GM18507 (cell line): ENCODE data around the gene SAA2.
A peak's percentile ranks its signal among the peaks of the same experiment; 100 is the strongest.
"Not testable (repeated sequence)": the region's sequence is repeated elsewhere in the genome, so short reads cannot be mapped to it uniquely, and the experiment has no call there.

Experiments
- DNase-seq: peaks from one replicate; pipeline ENCODE4 v3.0.0; 2011; ENCODE audit warnings: low read depth; ENCODE audit not compliant: insufficient read length; ENCODE audit errors: extremely low spot score
- FAIRE-seq: peaks from 2 replicates; lab custom pipeline; 2011; peaks lifted over from hg19 to GRCh38; lab: Jason Lieb, UNC

SAA2 gene

DNA sequence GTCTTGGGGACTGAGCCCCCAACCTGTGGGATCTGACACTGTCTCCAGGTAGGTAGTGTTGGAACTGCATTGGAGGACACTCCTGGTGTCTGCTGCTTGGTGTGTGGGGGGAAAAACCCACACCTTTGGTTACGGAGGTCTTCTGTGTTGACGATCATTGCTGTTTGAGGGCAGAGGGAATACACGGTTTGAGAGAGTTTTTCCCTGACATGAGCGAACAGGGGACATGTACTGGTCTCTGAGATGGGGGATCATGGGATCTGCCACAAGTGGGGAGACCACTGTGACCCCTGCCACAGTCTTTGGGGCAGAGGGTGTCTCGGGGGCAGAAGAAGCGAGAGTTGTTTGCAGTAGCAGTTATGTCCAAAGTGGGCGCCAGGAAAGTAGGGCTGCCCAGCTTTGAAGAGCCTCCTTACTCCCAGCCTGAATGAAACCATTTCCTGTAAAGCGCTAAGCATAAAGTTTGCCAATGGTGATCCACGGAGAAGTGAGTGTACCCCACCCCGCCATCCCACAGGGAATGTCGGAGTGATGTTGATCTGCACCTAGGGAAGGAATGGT is 5.4 kb upstream of the SAA2 start:
- FAIRE-seq, result no peak
- no peak for DNase-seq

DNA sequence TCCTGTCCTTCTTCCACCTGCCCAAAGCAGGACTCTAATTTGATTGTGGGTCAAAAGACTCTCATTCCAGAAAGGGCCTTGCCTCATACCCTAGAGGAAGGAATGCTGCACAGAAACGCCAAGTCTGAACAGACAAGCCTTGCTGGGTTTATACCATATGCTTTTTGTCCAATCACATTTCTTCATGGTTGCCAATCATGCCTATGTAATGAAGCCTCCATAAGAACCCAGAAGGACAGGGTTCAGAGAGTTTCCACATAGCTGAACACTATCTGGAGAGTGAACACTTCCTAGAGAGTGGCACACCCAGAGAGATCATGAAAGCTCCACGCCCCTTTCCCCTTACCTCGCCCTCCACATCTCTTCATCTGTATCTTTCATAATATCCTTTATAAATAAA is 4.8 kb upstream of the SAA2 start:
- FAIRE-seq, result no peak
- DNase-seq, result no peak

DNA sequence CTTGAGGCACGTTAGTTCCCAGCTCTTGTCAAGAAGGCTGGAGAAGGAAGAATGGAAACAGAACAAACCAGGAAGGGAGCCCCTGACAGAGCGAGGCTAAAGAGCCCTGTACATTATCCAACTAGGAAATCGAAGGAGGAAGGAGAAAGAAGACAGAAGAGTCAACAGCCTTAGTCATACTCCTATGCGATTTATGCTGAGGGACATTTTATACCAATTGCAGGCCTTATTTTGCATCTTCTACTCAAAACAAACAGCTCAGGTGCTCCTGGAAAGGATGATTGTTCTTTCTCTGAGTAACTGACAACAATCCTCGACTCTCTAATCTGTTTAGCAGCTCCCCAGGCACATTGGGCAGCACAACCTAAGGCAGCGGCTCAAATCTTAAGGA is 1.3 kb downstream of the SAA2 start:
- FAIRE-seq, DNase-seq: not testable (repeated sequence)

DNA sequence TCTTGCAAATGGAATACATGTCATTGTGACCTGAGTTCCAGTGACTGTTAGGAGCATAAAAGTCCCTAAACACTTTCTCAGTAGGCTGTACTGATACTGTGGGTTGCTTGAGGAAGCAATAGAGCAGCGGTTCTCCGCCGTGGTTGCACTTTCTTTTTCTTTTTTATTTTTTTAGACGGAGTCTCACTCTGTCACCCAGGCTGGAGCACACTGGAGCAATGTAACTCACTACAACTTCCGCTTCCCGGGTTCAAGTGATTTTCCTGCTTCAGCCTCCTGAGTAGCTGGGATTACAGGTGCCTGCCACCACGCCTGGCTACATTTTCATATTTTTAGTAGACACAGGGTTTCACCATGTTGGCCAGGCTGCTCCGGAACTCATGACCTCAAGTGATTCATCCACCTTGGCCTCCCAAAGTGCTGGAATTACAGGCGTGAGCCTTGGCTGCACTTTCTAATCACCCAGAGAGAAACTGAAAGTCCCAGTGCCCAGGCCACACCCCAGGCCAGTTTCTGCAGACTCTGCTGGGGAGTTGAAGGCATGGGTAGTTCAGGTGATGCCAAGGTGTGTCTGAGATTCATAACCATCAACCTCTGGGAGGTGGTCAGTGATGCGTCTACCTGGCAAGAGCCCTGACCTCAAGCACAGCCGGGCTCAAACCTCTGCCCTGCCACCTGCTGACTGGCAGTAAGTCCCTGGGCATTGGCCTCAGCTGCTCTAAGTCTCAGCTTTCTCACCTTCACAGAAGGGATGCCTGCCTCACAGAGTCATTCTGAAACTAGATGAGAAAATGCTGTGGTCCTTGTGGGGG is 1.9 kb downstream of the SAA2 start:
- FAIRE-seq, result peak; percentile 97
- DNase-seq, result not testable (repeated sequence)

DNA sequence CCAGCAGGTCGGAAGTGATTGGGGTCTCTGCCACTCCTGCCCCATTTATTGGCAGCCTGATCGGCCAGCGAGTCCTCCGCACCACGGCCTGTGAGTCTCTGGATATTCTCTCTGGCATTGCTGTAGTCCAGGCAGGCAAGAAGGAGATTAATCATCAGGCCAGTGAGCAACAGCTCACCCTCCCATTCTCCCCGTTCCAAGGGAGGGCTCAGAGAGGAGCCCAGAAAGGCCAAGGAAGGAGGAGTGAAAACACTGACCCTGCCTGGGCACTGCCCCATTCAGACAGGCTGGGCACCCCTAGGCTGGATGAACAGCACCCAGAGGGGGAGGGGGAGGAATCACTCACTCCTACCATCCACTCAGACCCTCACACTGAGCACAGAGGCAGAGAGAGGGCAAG is 3.1 kb downstream of the SAA2 start:
- DNase-seq (no peak), FAIRE-seq (no peak)

DNA sequence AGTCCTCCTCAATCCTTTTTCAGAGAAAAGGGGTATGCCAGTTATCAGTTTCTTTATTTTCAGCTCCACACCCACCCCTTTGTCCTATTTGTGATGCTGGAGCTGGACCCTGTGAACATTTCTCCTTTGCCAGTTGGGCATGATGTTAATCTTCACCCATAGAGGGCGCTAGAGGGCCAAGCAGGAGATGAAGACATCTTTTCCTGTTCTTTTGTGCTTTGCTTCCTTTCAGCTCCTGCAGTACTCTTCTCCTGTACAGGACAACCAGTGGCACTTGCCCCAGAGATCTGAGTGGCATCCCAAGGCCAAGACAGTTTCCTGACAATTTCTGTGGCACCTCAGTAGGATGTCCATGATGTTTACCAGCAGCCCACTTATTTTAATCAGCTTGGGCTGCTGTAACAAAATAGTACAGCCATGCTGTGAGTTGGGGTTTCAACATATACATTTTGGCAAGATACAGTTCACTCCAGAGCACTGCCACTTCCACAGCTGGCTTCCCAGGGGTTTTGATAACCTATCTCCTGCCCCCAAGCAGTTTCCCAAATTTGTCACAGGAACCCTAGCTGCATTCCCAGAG is 4.6 kb downstream of the SAA2 start:
- FAIRE-seq, result peak; percentile 83
- DNase-seq, result no peak

DNA sequence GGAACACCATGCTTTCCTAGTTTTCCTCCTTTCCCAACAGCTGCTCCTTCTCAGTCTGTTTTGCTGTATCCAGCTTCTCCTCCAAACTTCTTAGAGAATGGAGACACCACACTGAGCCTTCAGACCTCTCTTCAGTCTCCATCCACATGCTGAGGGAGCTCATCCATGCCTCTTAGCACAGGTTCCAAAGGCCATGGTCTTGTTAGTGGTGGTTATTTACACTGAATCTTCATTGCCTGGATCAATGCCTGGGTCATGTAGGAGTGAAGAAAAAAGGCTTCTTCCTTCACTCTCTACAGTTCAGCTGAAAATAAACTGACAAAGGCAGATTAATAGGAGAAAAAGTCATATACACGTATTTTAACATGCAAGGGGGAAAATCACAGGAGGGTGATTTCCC is 8.8 kb downstream of the SAA2 start:
- DNase-seq, result no peak
- FAIRE-seq, result no peak

DNA sequence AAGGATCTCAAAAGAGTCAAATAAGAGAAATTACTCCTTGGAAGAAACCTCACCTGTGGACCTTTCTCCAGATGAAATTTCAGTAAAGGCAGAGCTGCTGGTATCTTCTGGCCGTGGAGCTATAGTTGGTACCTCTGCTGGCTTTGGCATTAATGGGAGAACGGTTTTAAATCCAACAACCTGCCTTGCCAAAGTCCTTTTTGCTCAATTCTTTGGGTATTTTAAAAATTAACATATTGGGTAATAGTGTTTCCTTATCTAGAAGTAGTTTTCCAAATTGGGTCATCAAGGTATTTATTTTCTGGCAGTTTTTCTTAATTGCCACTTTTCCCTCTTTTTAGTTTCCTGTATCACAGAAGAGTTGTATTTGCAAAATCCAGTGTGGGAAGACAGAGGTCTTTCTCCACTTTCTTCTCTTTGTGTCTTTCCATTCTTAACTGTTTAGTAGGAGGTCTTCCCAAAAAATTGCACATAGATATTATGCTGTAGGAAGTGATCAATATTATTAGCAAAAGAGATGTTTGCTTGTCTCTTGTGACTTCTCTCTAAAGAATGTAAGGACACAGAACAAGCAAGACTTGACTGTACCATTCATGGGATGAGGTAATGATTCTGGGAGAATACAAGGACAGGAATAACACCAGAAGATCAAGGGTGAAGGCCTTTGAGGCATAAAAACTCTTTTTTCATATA is 11.7 kb downstream of the SAA2 start, which contains the start of gene SAA4:
Gene SAA4, minus strand, starts transcription at position 139 of the 693 bp plus-strand sequence. CDS start 876 bp downstream, outside the sequence.
- DNase-seq, result no peak
- FAIRE-seq, result no peak

DNA sequence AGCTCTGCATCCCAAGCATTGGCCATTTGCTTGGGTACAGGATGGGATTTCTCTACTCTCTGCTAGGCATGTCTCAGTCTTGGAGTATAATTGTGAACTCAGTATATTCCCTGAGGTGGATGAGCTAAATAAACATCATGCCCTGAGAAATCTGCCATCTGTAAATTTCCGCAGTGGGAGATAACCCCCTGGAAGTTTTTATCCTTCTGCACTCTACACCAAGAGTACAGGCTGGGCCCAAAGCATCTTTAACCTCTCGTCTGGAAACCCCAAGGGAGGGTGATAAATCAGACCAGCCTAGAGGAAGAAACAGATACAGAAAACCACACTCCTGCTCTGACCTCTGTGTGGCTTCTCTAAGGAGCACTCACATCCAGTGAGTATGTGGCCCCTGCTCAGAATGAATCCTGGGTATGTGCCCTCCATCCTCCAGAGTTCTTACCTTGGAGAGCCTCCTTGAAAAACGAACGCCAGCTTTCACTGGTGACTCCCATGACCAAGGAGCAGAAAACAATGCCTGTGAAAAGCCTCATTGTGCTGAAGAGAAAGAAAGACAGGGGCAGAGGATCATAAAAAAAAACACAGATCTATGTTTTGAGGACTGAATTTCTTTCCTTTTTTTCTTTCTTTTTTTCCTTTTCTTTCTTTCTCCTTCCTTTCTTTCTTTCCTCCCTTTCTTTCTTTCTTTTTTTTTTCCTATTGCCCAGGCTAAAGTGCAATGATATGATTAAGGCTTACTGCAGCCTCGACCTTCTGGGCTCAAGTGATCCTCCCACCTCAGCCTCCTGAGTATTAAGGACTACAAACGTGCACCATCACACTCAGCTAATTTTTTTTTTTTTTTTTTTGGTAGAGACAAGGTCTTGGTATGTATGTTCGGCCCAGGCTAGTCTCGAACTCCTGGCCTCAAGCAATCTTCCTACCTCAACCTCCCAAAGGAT is 12.8 kb downstream of the SAA2 start:
- no peak for DNase-seq
- FAIRE-seq, result no peak

DNA sequence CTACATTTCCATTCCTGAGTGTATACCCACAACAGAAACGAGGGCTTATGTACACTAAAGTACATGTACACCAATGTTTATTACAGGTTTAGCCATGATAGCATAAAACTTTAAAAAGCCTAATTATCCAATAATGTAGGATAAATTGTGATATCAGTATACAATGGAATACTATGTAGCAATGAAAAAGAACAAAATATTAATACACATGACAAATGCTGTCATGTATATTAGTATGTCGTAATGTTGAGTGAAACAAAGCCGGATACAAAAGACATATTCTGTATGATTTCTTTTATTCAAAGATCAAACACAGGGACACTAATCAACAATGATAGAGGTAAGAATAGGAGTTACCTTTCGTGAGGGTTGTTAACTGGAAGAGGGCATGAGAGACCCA is 14.6 kb downstream of the SAA2 start:
- FAIRE-seq, result no peak
- DNase-seq, result no peak

DNA sequence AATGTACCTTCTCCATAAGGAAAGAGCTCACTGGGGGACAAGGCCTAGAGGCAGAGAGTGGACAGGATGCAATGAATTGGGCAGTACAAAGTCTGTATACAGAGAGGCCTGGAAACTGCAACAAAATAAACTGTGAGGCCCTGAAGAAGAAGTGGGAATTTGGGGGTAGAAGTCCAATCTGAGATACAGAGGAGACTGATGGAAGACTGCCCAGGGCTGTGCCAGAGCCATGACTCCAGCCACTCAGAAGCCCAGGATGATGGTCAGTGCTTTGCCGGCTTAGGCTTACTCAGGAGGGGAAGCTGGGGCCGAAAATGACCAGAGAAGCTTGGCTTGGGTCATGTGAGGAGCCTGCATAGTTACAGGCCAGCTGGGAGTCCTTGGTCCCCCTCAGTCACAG is 17.6 kb downstream of the SAA2 start:
- FAIRE-seq, result no peak
- DNase-seq, result no peak

DNA sequence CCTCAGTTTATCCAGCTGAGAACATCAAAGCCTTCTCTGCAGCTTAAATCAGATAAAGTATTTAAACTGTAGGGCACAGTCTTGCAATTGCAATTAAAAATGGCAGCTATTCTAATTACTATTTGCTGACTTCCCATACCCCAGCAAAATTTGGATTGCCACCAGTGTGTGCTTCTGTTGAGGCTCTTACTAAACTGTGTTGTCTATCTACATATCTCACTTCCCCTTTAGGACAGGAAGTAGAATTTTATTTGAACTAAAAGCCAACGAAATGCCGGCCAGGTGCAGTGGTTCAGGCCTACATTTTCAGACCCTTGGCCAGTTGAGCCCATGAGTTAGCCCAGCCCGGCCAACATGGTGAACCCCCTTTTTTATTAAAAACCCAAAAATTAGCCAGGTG is 19.0 kb downstream of the SAA2 start:
- FAIRE-seq (peak; percentile 85), DNase-seq (peak; percentile 53)

DNA sequence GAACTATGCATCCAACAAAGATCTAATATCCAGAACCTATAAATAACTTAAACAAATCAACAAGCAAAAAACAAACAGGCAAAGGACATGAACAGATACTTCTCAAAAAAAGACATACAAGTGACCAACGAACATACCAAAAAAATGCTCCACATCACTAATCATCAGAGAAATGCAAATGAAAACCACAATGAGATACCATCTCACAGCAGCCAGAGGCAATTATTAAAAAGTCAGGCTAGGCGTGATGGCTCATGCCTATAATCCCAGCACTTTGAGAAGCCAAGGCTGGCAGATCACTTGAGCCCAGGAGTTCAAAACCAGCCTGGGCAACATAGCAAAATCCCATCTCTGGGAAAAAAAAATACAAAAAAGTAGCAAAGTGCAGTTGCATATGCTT is 22.6 kb downstream of the SAA2 start:
- peak; percentile 72 for FAIRE-seq
- DNase-seq, result no peak

DNA sequence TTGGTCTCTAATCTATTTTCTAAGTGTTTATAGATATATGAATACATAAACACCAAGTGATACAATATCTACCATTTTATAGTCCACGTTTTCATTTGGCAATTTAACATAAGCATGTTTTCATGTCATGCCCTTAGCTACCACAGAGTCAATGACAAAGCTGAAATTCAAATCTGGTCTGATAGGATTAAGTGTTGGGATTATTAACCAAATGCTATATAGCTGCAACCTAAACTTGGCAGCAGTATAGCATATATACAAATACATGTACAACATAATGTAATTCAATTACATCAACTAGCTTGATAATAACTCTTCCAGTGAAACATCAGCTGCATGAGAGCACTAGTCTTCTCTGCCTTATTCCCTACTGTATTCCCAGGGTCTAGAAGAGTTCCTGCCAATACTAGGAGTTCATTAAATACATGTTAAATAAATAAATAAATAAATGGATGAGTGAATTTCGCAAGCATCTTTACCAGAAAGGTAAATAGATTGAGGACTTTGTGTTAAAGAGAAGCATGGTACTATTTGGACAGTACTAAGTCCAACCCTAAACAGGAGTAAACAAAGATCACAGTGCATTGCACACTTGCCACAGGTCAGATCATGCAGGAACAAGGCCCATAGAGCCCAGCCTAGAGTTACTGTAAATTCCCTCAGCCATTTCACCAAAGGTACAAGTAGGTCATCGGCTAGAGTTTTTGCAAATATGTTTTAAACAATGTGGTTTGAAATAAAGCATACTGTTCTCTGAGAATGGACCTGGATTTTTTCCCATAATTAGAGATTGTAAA is 24.7 kb downstream of the SAA2 start:
- FAIRE-seq (no peak), DNase-seq (no peak)

DNA sequence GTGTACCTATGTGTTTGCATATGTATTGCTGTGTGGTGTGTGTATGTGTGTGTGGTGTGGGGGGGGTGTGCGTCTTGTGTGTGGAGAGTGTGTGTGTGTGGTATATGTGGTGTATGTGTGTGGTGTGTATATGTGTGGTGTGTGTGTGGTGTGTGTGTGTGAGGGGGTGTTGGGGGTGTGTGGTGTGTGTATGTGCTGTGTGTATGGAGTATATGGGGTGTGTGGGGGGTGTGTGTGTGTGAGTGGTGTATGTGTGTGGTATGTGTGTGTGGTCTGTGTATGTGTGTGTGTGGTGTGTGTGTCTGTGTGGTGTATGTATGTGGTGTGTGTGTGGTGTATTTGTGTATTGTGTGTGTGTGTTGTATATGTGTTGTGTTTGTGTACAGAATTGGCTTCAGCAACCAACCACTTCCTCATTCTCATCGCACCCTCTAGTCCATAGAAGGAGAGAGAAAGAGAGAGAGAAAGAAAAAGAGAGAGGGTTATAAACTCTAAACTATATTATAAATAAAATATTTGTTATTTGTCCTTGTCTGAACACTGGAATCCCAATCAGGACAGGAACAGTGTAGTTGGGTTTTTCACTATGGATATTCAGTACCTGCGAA is 25.6 kb downstream of the SAA2 start:
- FAIRE-seq, result no peak
- no peak for DNase-seq

DNA sequence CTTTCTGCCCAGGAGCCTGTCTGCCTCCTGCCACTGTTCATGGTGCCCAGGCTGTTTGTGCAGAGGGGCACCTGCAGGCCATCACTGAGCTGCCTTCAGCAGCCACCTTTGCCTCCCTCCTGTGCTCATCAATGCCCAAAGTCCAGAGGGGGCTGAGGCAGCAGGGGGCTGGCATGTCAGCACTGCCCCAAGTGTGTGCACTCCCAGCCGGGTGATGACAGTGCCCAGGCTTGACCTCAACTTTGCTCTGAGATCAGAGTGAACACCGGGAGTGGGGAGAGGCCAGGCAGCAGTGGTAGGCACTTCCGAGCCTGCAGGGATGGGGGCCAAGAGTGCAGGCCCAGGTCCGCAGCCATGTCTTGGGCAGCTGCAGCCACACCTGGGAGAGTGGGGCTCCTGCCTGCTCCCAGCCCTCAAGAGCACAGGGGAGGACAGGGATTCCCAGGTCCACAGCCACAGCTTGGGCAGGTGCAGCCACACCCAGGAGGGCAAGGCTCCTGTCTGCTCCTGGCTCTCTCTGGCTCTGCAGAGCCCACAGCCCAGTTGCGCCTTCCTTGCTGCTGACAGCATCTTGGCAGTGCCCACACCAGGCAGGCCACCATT is 27.1 kb downstream of the SAA2 start:
- FAIRE-seq (no peak), DNase-seq (no peak)

DNA sequence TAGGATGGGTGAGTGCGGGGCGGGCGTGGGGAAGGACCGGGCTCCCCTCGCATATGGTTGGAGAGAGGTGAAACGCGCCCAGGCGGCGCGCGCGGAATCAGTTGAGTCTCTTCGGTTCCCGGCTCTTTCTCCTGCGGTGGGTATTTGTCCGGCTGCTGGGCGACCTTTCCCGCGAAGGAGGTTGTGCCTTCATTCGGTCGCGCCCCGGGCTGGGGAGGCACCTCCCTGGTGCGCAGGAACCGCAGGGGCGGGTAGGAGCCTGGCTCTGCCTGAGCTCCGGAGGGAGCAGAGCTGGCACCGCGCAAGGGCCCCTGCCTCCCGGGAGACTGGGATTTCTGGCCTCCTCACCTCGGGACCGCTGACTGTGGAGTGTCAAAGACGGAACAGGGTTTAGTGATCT is 39.4 kb downstream of the SAA2 start:
- FAIRE-seq (no peak), DNase-seq (no peak)

DNA sequence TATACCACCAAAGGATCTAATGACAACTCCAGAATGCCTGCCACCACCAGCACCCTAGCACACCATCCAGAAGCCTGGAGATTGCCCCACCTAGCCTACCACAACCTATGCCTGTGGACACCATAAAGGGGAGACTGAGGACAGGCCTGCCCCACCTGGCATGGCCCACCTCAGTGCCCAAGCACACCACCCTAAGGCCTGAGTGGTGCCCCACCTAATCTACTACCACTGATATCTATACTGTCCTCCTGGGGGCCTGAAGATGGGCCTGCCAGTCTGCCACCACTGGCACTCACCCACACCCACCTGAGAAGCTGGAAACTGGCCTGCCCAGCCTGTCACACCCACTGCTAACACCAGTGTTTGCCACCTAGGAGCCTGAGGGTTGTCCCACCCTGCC is 43.7 kb downstream of the SAA2 start:
- FAIRE-seq (no peak), DNase-seq (no peak)
